CD8-positive, alpha-beta memory T cell (primary cell): ENCODE results near the gene CCR7. TPM values are rescaled to one million over a fixed set of nuclear protein-coding genes. Genes with fewer than 3 reads are reported as not detected.
A peak's percentile ranks its signal among the peaks of the same experiment; 100 is the strongest.

Experiments used
- CTCF ChIA-PET: fragments of 350-600 bp; sonication (Branson Sonifier 250); formaldehyde crosslinking; loops from one replicate; lab custom pipeline; 2021; ENCODE audit warnings: antibody characterized with exemption; lab: Charles Lee
- POLR2A ChIA-PET: fragments of 350-600 bp; sonication (Branson Sonifier 250); formaldehyde crosslinking; loops from one replicate; lab custom pipeline; 2021; ENCODE audit warnings: antibody characterized with exemption; lab: Charles Lee
- DNase-seq, 5 donors: peaks; one replicate each; pipeline versions ENCODE4 v3.0.0 to v3.0.0-alpha.2; 2020 to 2022; ENCODE audit warnings: mixed read lengths in 1 of 5
- H3K27ac ChIP-seq: one replicate; pipeline ENCODE4 v1.7.0; 2013; ENCODE audit warnings: low read depth, mild to moderate bottlenecking, low read length, moderate library complexity
- H3K27me3 ChIP-seq: 2 replicates; pipeline ENCODE4 v1.7.0; 2013; ENCODE audit warnings: low read length, mild to moderate bottlenecking; ENCODE audit not compliant: insufficient read depth, poor library complexity, severe bottlenecking
- H3K36me3 ChIP-seq: 2 replicates; pipeline ENCODE4 v1.7.0; 2013; ENCODE audit warnings: mild to moderate bottlenecking, low read length, moderate library complexity; ENCODE audit not compliant: insufficient read depth
- H3K4me1 ChIP-seq: 2 replicates; pipeline ENCODE4 v1.7.0; 2013; ENCODE audit warnings: mild to moderate bottlenecking, low read length, moderate library complexity; ENCODE audit not compliant: insufficient read depth
- H3K4me3 ChIP-seq: 2 replicates; pipeline ENCODE4 v1.7.0; 2013; ENCODE audit warnings: mild to moderate bottlenecking, low read length
- H3K9me3 ChIP-seq: 2 replicates; pipeline ENCODE4 v1.7.0; 2013; ENCODE audit warnings: mild to moderate bottlenecking, low read length
- H3K27ac Mint-ChIP-seq, 8 donors: one replicate each; pipeline ENCODE4 v1.8.0; 2020 to 2021; ENCODE audit warnings: mixed read lengths in 8 of 8, mild to moderate bottlenecking in 6 of 8, inconsistent platforms in 3 of 8, moderate library complexity in 3 of 8
- H3K27me3 Mint-ChIP-seq, 2 donors: one replicate each; pipeline ENCODE4 v1.8.0; 2020 to 2021; ENCODE audit warnings: mixed read lengths in 2 of 2, mild to moderate bottlenecking in 1 of 2, moderate library complexity in 1 of 2
- H3K36me3 Mint-ChIP-seq, 3 donors: one replicate each; pipeline ENCODE4 v1.8.0; 2020 to 2021; ENCODE audit warnings: mixed read lengths in 3 of 3, inconsistent platforms in 1 of 3, mild to moderate bottlenecking in 1 of 3
- H3K4me1 Mint-ChIP-seq, 3 donors: one replicate each; pipeline ENCODE4 v1.8.0; 2020 to 2021; ENCODE audit warnings: mixed read lengths in 3 of 3, inconsistent platforms in 1 of 3, mild to moderate bottlenecking in 1 of 3
- H3K4me3 Mint-ChIP-seq, 7 donors: one replicate each; pipeline ENCODE4 v1.8.0; 2020 to 2021; ENCODE audit warnings: mixed read lengths in 7 of 7, mild to moderate bottlenecking in 6 of 7, moderate library complexity in 4 of 7, inconsistent platforms in 2 of 7
- H3K9me3 Mint-ChIP-seq, 5 donors: one replicate each; pipeline ENCODE4 v1.8.0; 2020 to 2022; ENCODE audit warnings: mixed read lengths in 5 of 5, mild to moderate bottlenecking in 3 of 5, moderate library complexity in 2 of 5, inconsistent platforms in 1 of 5
- polyA plus RNA-seq: library from polyadenylated mRNA; unstranded; fragments of 300-500 nt; fragmentation: Illumina TruSeq; gene quantifications from one replicate; pipeline ENCODE4 v1.2.3, GENCODE V29; 2021
- total RNA-seq, 2 experiments: library from RNA; stranded (reverse); gene quantifications; one replicate each; pipeline ENCODE4 v1.2.3, GENCODE V29; 2021

The CCR7 gene
- total and polyA plus RNA-seq, 3 experiments from 2014 or later, result 152 to 286 (median 154) TPM

GRCh38 chr17:40560592-40561293 is 4.5 kb downstream of the CCR7 start:
- Mint-ChIP-seq H3K27me3 (peaks cover 0 to 7% of the 10 kb centered on the region in 2 donors), H3K27ac (peak overlapping the region; percentile 92 to 100 (median 98)), H3K4me3 (peak overlapping the region; percentile 88 to 91 (median 90)), H3K4me1 (peaks cover 77 to 96% (median 94%) of the 10 kb centered on the region in 3 donors), H3K9me3 (no peaks in the 10 kb centered on the region), H3K36me3 (peaks cover 0 to 93% (median 9%) of the 10 kb centered on the region in 3 donors)
- ChIA-PET CTCF (interaction anchor here (0.8 to 17.6 kb wide), 46 partner anchors 8 to 251 kb away, joined by 3 to 475 read pairs (median 6); partner anchors contain the start of genes GJD3, IGFBP4 and TOP2A), POLR2A (interaction anchor here (0.6 to 3.4 kb wide), 14 partner anchors 9 to 202 kb away, joined by 3 to 31 read pairs (median 6); partner anchors contain the start of genes IGFBP4 and SMARCE1)
- Histone ChIP-seq H3K4me3 (peak overlapping the region; percentile 99), H3K27me3 (no peaks in the 10 kb centered on the region), H3K27ac (peak overlapping the region; percentile 96), H3K36me3 (peaks cover 62% of the 10 kb centered on the region), H3K4me1 (peaks cover 94% of the 10 kb centered on the region), H3K9me3 (no peaks in the 10 kb centered on the region)
- peak; percentile 57 to 90 (median 71) for DNase-seq

- H3K27ac ChIP-seq, result peak overlapping the region; percentile 96
- H3K4me3 Mint-ChIP-seq, result peak overlapping the region; percentile 88 to 91 (median 90)
Observed at GRCh38 chr17:40559954-40560591, 5.2 kb downstream of the CCR7 start.

GRCh38 chr17:40559564-40559916 is 5.7 kb downstream of the CCR7 start:
- Mint-ChIP-seq H3K4me3 (peak overlapping the region; percentile 88 to 91 (median 90)), H3K27ac (peak overlapping the region; percentile 92 to 100 (median 98)), H3K27me3 (peaks cover 0 to 7% of the 10 kb centered on the region in 2 donors), H3K4me1 (peaks cover 74 to 96% (median 95%) of the 10 kb centered on the region in 3 donors), H3K9me3 (no peaks in the 10 kb centered on the region), H3K36me3 (peaks cover 0 to 97% (median 17%) of the 10 kb centered on the region in 3 donors)
- Histone ChIP-seq H3K36me3 (peaks cover 66% of the 10 kb centered on the region), H3K9me3 (no peaks in the 10 kb centered on the region), H3K27ac (no peak overlapping the region), H3K4me3 (peak overlapping the region; percentile 99), H3K4me1 (peaks cover 96% of the 10 kb centered on the region), H3K27me3 (no peaks in the 10 kb centered on the region)
- DNase-seq, result no peak
- ChIA-PET POLR2A (interaction anchor here (0.5 to 3.3 kb wide), 8 partner anchors 12 to 335 kb away, joined by 3 to 31 read pairs (median 10); partner anchors contain the start of gene IGFBP4), CTCF (interaction anchor here (0.6 to 17.6 kb wide), 41 partner anchors 8 to 250 kb away, joined by 3 to 475 read pairs (median 7); partner anchors contain the start of genes IGFBP4, SMARCE1 and TOP2A)

More at GRCh38 chr17:40559954-40560591, 5.2 kb downstream of the CCR7 start:
- H3K4me3 ChIP-seq, result peak overlapping the region; percentile 99
- peak; percentile 75 to 85 (median 79) for DNase-seq
- H3K9me3 ChIP-seq, result no peaks in the 10 kb centered on the region
- Mint-ChIP-seq H3K27me3 (peaks cover 0 to 7% of the 10 kb centered on the region in 2 donors), H3K27ac (peak overlapping the region; percentile 92 to 100 (median 98)), H3K36me3 (peaks cover 0 to 97% (median 13%) of the 10 kb centered on the region in 3 donors), H3K4me1 (peaks cover 74 to 96% (median 94%) of the 10 kb centered on the region in 3 donors), H3K9me3 (no peaks in the 10 kb centered on the region)
- peaks cover 96% of the 10 kb centered on the region for H3K4me1 ChIP-seq
- POLR2A ChIA-PET, result interaction anchor here (0.5 to 3.3 kb wide), 12 partner anchors 9 to 336 kb away, joined by 3 to 31 read pairs (median 6); partner anchors contain the start of genes IGFBP4 and SMARCE1
- CTCF ChIA-PET, result interaction anchor here (0.6 to 17.6 kb wide), 51 partner anchors 8 to 251 kb away, joined by 3 to 475 read pairs (median 4); partner anchors contain the start of genes GJD3, IGFBP4, SMARCE1 and TOP2A
- H3K27me3 ChIP-seq, result no peaks in the 10 kb centered on the region
- H3K36me3 ChIP-seq, result peaks cover 66% of the 10 kb centered on the region

GRCh38 chr17:40558890-40559563 is 6.2 kb downstream of the CCR7 start:
- POLR2A ChIA-PET, result interaction anchor here (3.3 kb wide), 1 partner anchor 11 kb away, joined by 19 read pairs; no protein-coding TSS in a partner anchor
- Mint-ChIP-seq H3K27me3 (peaks cover 0 to 7% of the 10 kb centered on the region in 2 donors), H3K9me3 (no peaks in the 10 kb centered on the region), H3K4me3 (peak overlapping the region in 2 of 7 donors; percentile 89), H3K4me1 (peaks cover 74 to 96% (median 95%) of the 10 kb centered on the region in 3 donors), H3K27ac (peak overlapping the region in 6 of 8 donors; percentile 57 to 100 (median 96)), H3K36me3 (peaks cover 0 to 97% (median 17%) of the 10 kb centered on the region in 3 donors)
- Histone ChIP-seq H3K36me3 (peaks cover 68% of the 10 kb centered on the region), H3K27me3 (no peaks in the 10 kb centered on the region), H3K4me3 (peak overlapping the region; percentile 99), H3K27ac (no peak overlapping the region), H3K9me3 (no peaks in the 10 kb centered on the region), H3K4me1 (peaks cover 97% of the 10 kb centered on the region)
- CTCF ChIA-PET, result interaction anchor here (0.9 to 17.6 kb wide), 19 partner anchors 8 to 250 kb away, joined by 3 to 475 read pairs (median 8); partner anchors contain the start of genes IGFBP4 and SMARCE1
- no peak for DNase-seq

- Mint-ChIP-seq H3K4me3 (peak overlapping the region in 2 of 7 donors; percentile 8 to 29), H3K27me3 (peaks cover 0 to 7% of the 10 kb centered on the region in 2 donors), H3K9me3 (no peaks in the 10 kb centered on the region), H3K27ac (peak overlapping the region; percentile 37 to 94 (median 68)), H3K36me3 (peaks cover 0 to 97% (median 20%) of the 10 kb centered on the region in 3 donors), H3K4me1 (peaks cover 74 to 96% (median 95%) of the 10 kb centered on the region in 3 donors)
- no peak overlapping the region for H3K4me3 ChIP-seq
- no peaks in the 10 kb centered on the region for H3K9me3 ChIP-seq
- H3K4me1 ChIP-seq, result peaks cover 97% of the 10 kb centered on the region
- POLR2A ChIA-PET, result no interaction called here
- H3K27me3 ChIP-seq, result no peaks in the 10 kb centered on the region
- CTCF ChIA-PET, result interaction anchor here (0.9 to 17.6 kb wide), 10 partner anchors 18 to 204 kb away, joined by 3 to 475 read pairs (median 8); partner anchors contain the start of gene IGFBP4
- H3K36me3 ChIP-seq, result peaks cover 67% of the 10 kb centered on the region
- DNase-seq, result no peak
- no peak overlapping the region for H3K27ac ChIP-seq
Observed at GRCh38 chr17:40558300-40558889, 6.9 kb downstream of the CCR7 start.

GRCh38 chr17:40557531-40558299 is 7.6 kb downstream of the CCR7 start:
- Mint-ChIP-seq H3K27ac (peak overlapping the region in 6 of 8 donors; percentile 35 to 95 (median 64)), H3K9me3 (no peaks in the 10 kb centered on the region), H3K4me1 (peaks cover 74 to 96% (median 95%) of the 10 kb centered on the region in 3 donors), H3K4me3 (no peak overlapping the region), H3K27me3 (peaks cover 0 to 3% of the 10 kb centered on the region in 2 donors), H3K36me3 (peaks cover 0 to 95% (median 18%) of the 10 kb centered on the region in 3 donors)
- ChIA-PET POLR2A (interaction anchor here (0.5 to 1.6 kb wide), 2 partner anchors 17 to 58 kb away, joined by 5 to 7 read pairs; no protein-coding TSS in a partner anchor), CTCF (interaction anchor here (1.2 to 17.6 kb wide), 5 partner anchors 18 to 203 kb away, joined by 3 to 475 read pairs (median 11); no protein-coding TSS in a partner anchor)
- Histone ChIP-seq H3K4me3 (no peak overlapping the region), H3K4me1 (peaks cover 97% of the 10 kb centered on the region), H3K36me3 (peaks cover 61% of the 10 kb centered on the region), H3K27me3 (no peaks in the 10 kb centered on the region), H3K27ac (no peak overlapping the region), H3K9me3 (no peaks in the 10 kb centered on the region)
- DNase-seq, result peak in 1 of 5 donors; percentile 32
